Spleen (tissue), 7 donors: Measurements from ENCODE around the gene NIP7.

Experiments
- CTCF ChIP-seq, 11 experiments: fragments of 200-600 bp in 7 of 11; fragments of 450-650 bp in 4 of 11; sonication (generic) in 4 of 11; IDR thresholded peaks in 8 of 11; conservative IDR thresholded peaks in 3 of 11; 1 replicate in 7 of 11; 2 replicates in 4 of 11; pipeline versions ENCODE4 v1.4.0 to v1.8.0; 2016 to 2021; ENCODE audit warnings: antibody characterized with exemption in 11 of 11, inconsistent platforms in 4 of 11, mild to moderate bottlenecking in 1 of 11
- POLR2A ChIP-seq, 3 donors: fragments of 450-650 bp; IDR thresholded peaks; one replicate each; pipeline ENCODE4 v1.5.1; 2017; ENCODE audit warnings: antibody characterized with exemption in 3 of 3, mild to moderate bottlenecking in 1 of 3
- POLR2AphosphoS5 ChIP-seq, 3 donors: sonication (generic); formaldehyde crosslinking; IDR thresholded peaks; one replicate each; pipeline ENCODE4 v1.5.1; 2017; ENCODE audit warnings: antibody characterized with exemption in 3 of 3
- donor health status: DM: no; HTN: no; CAD: no; lungs with moderate emphysema.
- donor health status: DM: no; HTN: no; CAD: no.
- donor health status: DM: no; HTN: no; CAD: no.

GRCh38 chr16:69319381-69319780 is 20.2 kb upstream of the NIP7 start:
- TF ChIP-seq CTCF (IDR thresholded peaks at IDR 0.05 in 8 of 11, conservative IDR thresholded peaks at IDR 0.05 in 3 of 11), result no peak
- no peak for TF ChIP-seq POLR2A (IDR thresholded peaks at IDR 0.05)
- TF ChIP-seq POLR2AphosphoS5 (IDR thresholded peaks at IDR 0.05), result no peak
